ENCODE measurements around the gene TBPL2.

TBPL2 gene

GRCh38 chr14:55412676-55413075, 27.7 kb downstream of the TBPL2 start:
- peak overlapping the region; percentile 97 for H3K9ac ChIP-seq (ENCODE audit: low read length)
- no peak overlapping the region for H3K14ac ChIP-seq (ENCODE audit: low read length in 2 of 2)
- no peaks in the 10 kb centered on the region for H3K4me1 ChIP-seq (ENCODE audit: control insufficient read depth, insufficient read depth, low read depth, low read length)
- H3K4me3 ChIP-seq (ENCODE audit: insufficient read depth in 1 of 2, low read depth in 1 of 2, low read length in 2 of 2) = peak overlapping the region in 1 of 2 experiments; percentile 91
- H4K8ac ChIP-seq (ENCODE audit: low read length) = no peak overlapping the region
- no peak overlapping the region for H4K91ac ChIP-seq (ENCODE audit: low read length)
- H3K36me3 ChIP-seq (ENCODE audit: control insufficient read depth in 1 of 2, insufficient read depth in 2 of 2, low read depth in 1 of 2, low read length in 2 of 2) = peaks cover 2 to 3% of the 10 kb centered on the region in 2 experiments
- H3K23ac ChIP-seq (ENCODE audit: low read length in 2 of 2) = no peak overlapping the region
- H2BK12ac ChIP-seq (ENCODE audit: low read length in 2 of 2) = no peak overlapping the region
- H2BK5ac ChIP-seq (ENCODE audit: low read depth, low read length, poor library complexity, severe bottlenecking) = no peak overlapping the region
- H3K9me3 ChIP-seq (ENCODE audit: control insufficient read depth, low read length) = no peaks in the 10 kb centered on the region
- H3K18ac ChIP-seq (ENCODE audit: low read depth in 1 of 2, low read length in 2 of 2) = no peak overlapping the region
- H2AFZ ChIP-seq (ENCODE audit: low read depth, low read length) = no peak overlapping the region
- no peak for DNase-seq
- H2BK120ac ChIP-seq (ENCODE audit: low read depth, low read length) = no peak overlapping the region
- WGBS = 90% methylated on average over 4 of the region's 5 CpGs
- H2BK15ac ChIP-seq (ENCODE audit: low read depth, poor library complexity, severe bottlenecking) = no peak overlapping the region
- H3K27ac ChIP-seq (ENCODE audit: low read length, poor library complexity, severe bottlenecking) = no peak overlapping the region
- H3K4me2 ChIP-seq (ENCODE audit: low read length, poor library complexity, severe bottlenecking) = no peak overlapping the region
- no peaks in the 10 kb centered on the region for H3K27me3 ChIP-seq (ENCODE audit: control insufficient read depth in 1 of 2, insufficient read depth in 1 of 2, low read length in 2 of 2)
- peaks cover 16% of the 10 kb centered on the region for H3K79me1 ChIP-seq (replicated peaks; ENCODE audit: low read length, poor library complexity, severe bottlenecking)
- H2AK5ac ChIP-seq (ENCODE audit: low read length, severe bottlenecking) = no peak overlapping the region
- H3K4ac ChIP-seq (ENCODE audit: low read depth in 1 of 2, low read length in 2 of 2) = no peak overlapping the region

- Histone ChIP-seq H2BK5ac (ENCODE audit: low read depth, low read length, poor library complexity, severe bottlenecking) (no peak within 1 kb of the TSS), H3K4me3 (ENCODE audit: insufficient read depth in 1 of 2, low read depth in 1 of 2, low read length in 2 of 2) (peak within 1 kb of the TSS; percentile 91 to 100), H2AFZ (ENCODE audit: low read depth, low read length) (peak within 1 kb of the TSS; percentile 99), H3K27ac (ENCODE audit: low read length, poor library complexity, severe bottlenecking) (peak within 1 kb of the TSS; percentile 63), H2BK120ac (ENCODE audit: low read depth, low read length) (peak within 1 kb of the TSS; percentile 42), H3K4me2 (ENCODE audit: low read length, poor library complexity, severe bottlenecking) (peak within 1 kb of the TSS; percentile 87), H3K4ac (ENCODE audit: low read depth in 1 of 2, low read length in 2 of 2) (peak within 1 kb of the TSS; percentile 65 to 86), H3K36me3 (ENCODE audit: control insufficient read depth in 1 of 2, insufficient read depth in 2 of 2, low read depth in 1 of 2, low read length in 2 of 2) (peaks cover 4 to 6% of the 10 kb centered on the region in 2 experiments), H2BK12ac (ENCODE audit: low read length in 2 of 2) (no peak within 1 kb of the TSS), H4K8ac (ENCODE audit: low read length) (peak within 1 kb of the TSS; percentile 99), H3K27me3 (ENCODE audit: control insufficient read depth in 1 of 2, insufficient read depth in 1 of 2, low read length in 2 of 2) (no peaks in the 10 kb centered on the region), H3K4me1 (ENCODE audit: control insufficient read depth, insufficient read depth, low read depth, low read length) (no peaks in the 10 kb centered on the region), H3K79me1 (replicated peaks; ENCODE audit: low read length, poor library complexity, severe bottlenecking) (peaks cover 23% of the 10 kb centered on the region), H2AK5ac (ENCODE audit: low read length, severe bottlenecking) (no peak within 1 kb of the TSS), H3K9ac (ENCODE audit: low read length) (peak within 1 kb of the TSS; percentile 97), H3K14ac (ENCODE audit: low read length in 2 of 2) (peak within 1 kb of the TSS in 1 of 2 experiments; percentile 73), H4K91ac (ENCODE audit: low read length) (peak within 1 kb of the TSS; percentile 94), H3K18ac (ENCODE audit: low read depth in 1 of 2, low read length in 2 of 2) (peak within 1 kb of the TSS; percentile 86 to 90), H2BK15ac (ENCODE audit: low read depth, poor library complexity, severe bottlenecking) (peak within 1 kb of the TSS; percentile 2), H3K9me3 (ENCODE audit: control insufficient read depth, low read length) (no peaks in the 10 kb centered on the region), H3K23ac (ENCODE audit: low read length in 2 of 2) (no peak within 1 kb of the TSS)
- DNase-seq = peak; percentile 89
- WGBS = 3% methylated on average over 53 of the region's 57 CpGs
Measured at GRCh38 chr14:55411426-55412389, 28.7 kb downstream of the TBPL2 start, which contains the start of gene ATG14. TSS of gene ATG14 (minus strand) at chr14:55411830. CDS start at chr14:55411822, 8 bp downstream.

GRCh38 chr14:55410876-55411275, 29.5 kb downstream of the TBPL2 start:
- WGBS = 45% methylated on average over 2 of the region's 4 CpGs
- Histone ChIP-seq H3K9ac (ENCODE audit: low read length) (peak overlapping the region; percentile 97), H2BK12ac (ENCODE audit: low read length in 2 of 2) (no peak overlapping the region), H3K4me3 (ENCODE audit: insufficient read depth in 1 of 2, low read depth in 1 of 2, low read length in 2 of 2) (peak overlapping the region in 1 of 2 experiments; percentile 91), H4K8ac (ENCODE audit: low read length) (no peak overlapping the region), H3K4me2 (ENCODE audit: low read length, poor library complexity, severe bottlenecking) (peak overlapping the region; percentile 81), H2BK5ac (ENCODE audit: low read depth, low read length, poor library complexity, severe bottlenecking) (no peak overlapping the region), H4K91ac (ENCODE audit: low read length) (no peak overlapping the region), H2BK15ac (ENCODE audit: low read depth, poor library complexity, severe bottlenecking) (no peak overlapping the region), H3K4me1 (ENCODE audit: control insufficient read depth, insufficient read depth, low read depth, low read length) (no peaks in the 10 kb centered on the region), H3K14ac (ENCODE audit: low read length in 2 of 2) (no peak overlapping the region), H3K79me1 (replicated peaks; ENCODE audit: low read length, poor library complexity, severe bottlenecking) (peaks cover 26% of the 10 kb centered on the region), H3K4ac (ENCODE audit: low read depth in 1 of 2, low read length in 2 of 2) (no peak overlapping the region), H2AFZ (ENCODE audit: low read depth, low read length) (no peak overlapping the region), H3K27ac (ENCODE audit: low read length, poor library complexity, severe bottlenecking) (no peak overlapping the region), H3K9me3 (ENCODE audit: control insufficient read depth, low read length) (no peaks in the 10 kb centered on the region), H3K18ac (ENCODE audit: low read depth in 1 of 2, low read length in 2 of 2) (no peak overlapping the region), H2BK120ac (ENCODE audit: low read depth, low read length) (no peak overlapping the region), H3K27me3 (ENCODE audit: control insufficient read depth in 1 of 2, insufficient read depth in 1 of 2, low read length in 2 of 2) (no peaks in the 10 kb centered on the region), H3K23ac (ENCODE audit: low read length in 2 of 2) (no peak overlapping the region), H3K36me3 (ENCODE audit: control insufficient read depth in 1 of 2, insufficient read depth in 2 of 2, low read depth in 1 of 2, low read length in 2 of 2) (peaks cover 4 to 6% of the 10 kb centered on the region in 2 experiments), H2AK5ac (ENCODE audit: low read length, severe bottlenecking) (no peak overlapping the region)
- no peak for DNase-seq

- Histone ChIP-seq H2BK120ac (ENCODE audit: low read depth, low read length) (no peak overlapping the region), H3K79me1 (replicated peaks; ENCODE audit: low read length, poor library complexity, severe bottlenecking) (peaks cover 26% of the 10 kb centered on the region), H3K4me2 (ENCODE audit: low read length, poor library complexity, severe bottlenecking) (no peak overlapping the region), H3K9me3 (ENCODE audit: control insufficient read depth, low read length) (no peaks in the 10 kb centered on the region), H2BK5ac (ENCODE audit: low read depth, low read length, poor library complexity, severe bottlenecking) (no peak overlapping the region), H3K27ac (ENCODE audit: low read length, poor library complexity, severe bottlenecking) (no peak overlapping the region), H3K27me3 (ENCODE audit: control insufficient read depth in 1 of 2, insufficient read depth in 1 of 2, low read length in 2 of 2) (no peaks in the 10 kb centered on the region), H3K4ac (ENCODE audit: low read depth in 1 of 2, low read length in 2 of 2) (no peak overlapping the region), H2AK5ac (ENCODE audit: low read length, severe bottlenecking) (no peak overlapping the region), H4K8ac (ENCODE audit: low read length) (no peak overlapping the region), H3K9ac (ENCODE audit: low read length) (peak overlapping the region; percentile 17), H3K36me3 (ENCODE audit: control insufficient read depth in 1 of 2, insufficient read depth in 2 of 2, low read depth in 1 of 2, low read length in 2 of 2) (peaks cover 4 to 6% of the 10 kb centered on the region in 2 experiments), H2AFZ (ENCODE audit: low read depth, low read length) (no peak overlapping the region), H3K4me3 (ENCODE audit: insufficient read depth in 1 of 2, low read depth in 1 of 2, low read length in 2 of 2) (no peak overlapping the region), H3K18ac (ENCODE audit: low read depth in 1 of 2, low read length in 2 of 2) (no peak overlapping the region), H2BK15ac (ENCODE audit: low read depth, poor library complexity, severe bottlenecking) (no peak overlapping the region), H3K14ac (ENCODE audit: low read length in 2 of 2) (no peak overlapping the region), H3K4me1 (ENCODE audit: control insufficient read depth, insufficient read depth, low read depth, low read length) (no peaks in the 10 kb centered on the region), H2BK12ac (ENCODE audit: low read length in 2 of 2) (no peak overlapping the region), H3K23ac (ENCODE audit: low read length in 2 of 2) (no peak overlapping the region), H4K91ac (ENCODE audit: low read length) (no peak overlapping the region)
- 92% methylated on average over 2 of the region's 5 CpGs for WGBS
- no peak for DNase-seq
Measured at GRCh38 chr14:55404173-55404854, 36.1 kb downstream of the TBPL2 start.
